ENCODE data around the gene AUP1.

The AUP1 gene

GRCh38 chr2:74538881-74539339 lies 9.4 kb upstream of the AUP1 start:
- no peak overlapping the region for H3K4me3 ChIP-seq (ENCODE audit: control insufficient read depth, low read depth, low read length)
- no peak for TF ChIP-seq CTCF (IDR thresholded peaks at IDR 0.05; ENCODE audit: control insufficient read depth, insufficient read depth, low read depth, low read length, missing control alignments)
- no peak for DNase-seq (ENCODE audit: low read depth)

GRCh38 chr2:74537140-74537539 lies 7.6 kb upstream of the AUP1 start:
- no peak overlapping the region for H3K4me3 ChIP-seq (ENCODE audit: control insufficient read depth, low read depth, low read length)
- no peak for TF ChIP-seq CTCF (IDR thresholded peaks at IDR 0.05; ENCODE audit: control insufficient read depth, insufficient read depth, low read depth, low read length, missing control alignments)
- no peak for DNase-seq (ENCODE audit: low read depth)

- no peak for DNase-seq (ENCODE audit: low read depth)
- no peak overlapping the region for H3K4me3 ChIP-seq (ENCODE audit: control insufficient read depth, low read depth, low read length)
- no peak for TF ChIP-seq CTCF (IDR thresholded peaks at IDR 0.05; ENCODE audit: control insufficient read depth, insufficient read depth, low read depth, low read length, missing control alignments)
Measured at GRCh38 chr2:74536166-74536950, 6.9 kb upstream of the AUP1 start.

GRCh38 chr2:74535440-74535965 lies 6.0 kb upstream of the AUP1 start:
- TF ChIP-seq CTCF (IDR thresholded peaks at IDR 0.05; ENCODE audit: control insufficient read depth, insufficient read depth, low read depth, low read length, missing control alignments): no peak
- no peak overlapping the region for H3K4me3 ChIP-seq (ENCODE audit: control insufficient read depth, low read depth, low read length)
- no peak for DNase-seq (ENCODE audit: low read depth)

- no peak for DNase-seq (ENCODE audit: low read depth)
- no peak for TF ChIP-seq CTCF (IDR thresholded peaks at IDR 0.05; ENCODE audit: control insufficient read depth, insufficient read depth, low read depth, low read length, missing control alignments)
- no peak overlapping the region for H3K4me3 ChIP-seq (ENCODE audit: control insufficient read depth, low read depth, low read length)
Measured at GRCh38 chr2:74534411-74534810, 4.9 kb upstream of the AUP1 start.

- DNase-seq (ENCODE audit: low read depth): no peak
- TF ChIP-seq CTCF (IDR thresholded peaks at IDR 0.05; ENCODE audit: control insufficient read depth, insufficient read depth, low read depth, low read length, missing control alignments): no peak
- no peak overlapping the region for H3K4me3 ChIP-seq (ENCODE audit: control insufficient read depth, low read depth, low read length)
Measured at GRCh38 chr2:74533464-74533863, 4.0 kb upstream of the AUP1 start.
